Measurements from ENCODE around the gene PRKCA. TPM values are rescaled to one million over a fixed set of nuclear protein-coding genes. Genes with fewer than 3 reads are reported as not detected.

The PRKCA gene
- total and polyA plus RNA-seq, 9 of the 15 experiments (the other 6 are each of a cell fraction or from before 2014, with no cell fraction given) = 3.2 to 33.0 (median 17.8) TPM

GRCh38 chr17:66359351-66359750, 56.9 kb downstream of the PRKCA start:
- in situ Hi-C loops (cut with MboI) = no loop called here
- H3K79me2 ChIP-seq (ENCODE audit: control insufficient read depth, insufficient read depth, low read length) = peaks cover 14% of the 10 kb centered on the region
- H3K4me3 ChIP-seq = no peak overlapping the region
- no peaks in the 10 kb centered on the region for H4K20me1 ChIP-seq (replicated peaks; ENCODE audit: control insufficient read depth, insufficient read depth, low read length)
- peaks cover 3 to 14% of the 10 kb centered on the region in 2 experiments; a peak in 3 of 5 replicates for H3K4me1 ChIP-seq (replicated peaks in 1 of 2; ENCODE audit: control insufficient read depth in 2 of 2, insufficient read depth in 2 of 2, low read length in 2 of 2)
- FAIRE-seq (no peak), DNase-seq (ENCODE audit: extremely low read depth in 1 of 4, low spot score in 3 of 4) (no peak), ATAC-seq (no peak)
- H3K27me3 ChIP-seq (ENCODE audit: control insufficient read depth in 2 of 2, insufficient read depth in 2 of 2, low read length in 2 of 2) = no peaks in the 10 kb centered on the region
- H3K4me2 ChIP-seq (ENCODE audit: insufficient read depth, low read length) = no peak overlapping the region
- H3K9ac ChIP-seq (ENCODE audit: insufficient read depth in 1 of 2, low read depth in 2 of 2, low read length in 2 of 2) = no peak overlapping the region
- H3K9me1 ChIP-seq (ENCODE audit: control insufficient read depth, insufficient read depth, low read length) = no peaks in the 10 kb centered on the region
- TF ChIP-seq ZNF518B (CRISPR knock-in tag; IDR thresholded peaks at IDR 0.05) (no peak), MITF (IDR thresholded peaks at IDR 0.05) (no peak), ZHX1 (conservative IDR thresholded peaks at IDR 0.05; ENCODE audit: low read length) (no peak), SMAD4 (CRISPR knock-in tag; conservative IDR thresholded peaks at IDR 0.05) (no peak), PPARD (CRISPR knock-in tag; IDR thresholded peaks at IDR 0.05) (no peak), NFATC3 (IDR thresholded peaks at IDR 0.05) (no peak), ZNF24 (IDR thresholded peaks at IDR 0.05) (no peak), FIP1L1 (IDR thresholded peaks at IDR 0.05; ENCODE audit: low read depth, low read length, poor library complexity, severe bottlenecking) (no peak), ZNF512 (tag; IDR thresholded peaks at IDR 0.05) (no peak), ETS1 (conservative IDR thresholded peaks at IDR 0.05; ENCODE audit: control insufficient read depth, low read depth, low read length) (no peak), ZKSCAN8 (CRISPR knock-in tag; IDR thresholded peaks at IDR 0.05) (no peak), DMBX1 (CRISPR knock-in tag; IDR thresholded peaks at IDR 0.05; ENCODE audit: borderline replicate concordance) (no peak)
- 52% methylated on average over 2 of the region's 2 CpGs for WGBS (ENCODE audit: insufficient coverage, low coverage, missing lambda C conversion rate)
- H3K27ac ChIP-seq (ENCODE audit: extremely low read depth, low read depth, low read length) = no peak overlapping the region
- intact Hi-C loops (cut with micrococcal nuclease) = no loop called here
- no peaks in the 10 kb centered on the region for H3K9me3 ChIP-seq (replicated peaks; ENCODE audit: control insufficient read depth, insufficient read depth, low read depth, low read length)
- no TSS peak for BruUV-seq (replicated peaks)
- H3K36me3 ChIP-seq (ENCODE audit: control insufficient read depth, insufficient read depth, low read length) = no peaks in the 10 kb centered on the region
- no peak overlapping the region for H2AFZ ChIP-seq (ENCODE audit: low read depth, low read length)
- ChIA-PET CTCF (ENCODE audit: low intra/inter-chr PET ratio) (no interaction called here), POLR2A (no interaction called here)

Measured in K562 (cell line).